Measurements from ENCODE around the gene AHNAK2. TPM values are rescaled to one million over a fixed set of nuclear protein-coding genes. Genes with fewer than 3 reads are reported as not detected.

Gene AHNAK2
- total and polyA plus RNA-seq, 4 donors, result 3.5 to 26.6 (median 8.1) TPM

GRCh38 chr14:104889375-104889757, 88.8 kb downstream of the AHNAK2 start:
- H3K9ac ChIP-seq (ENCODE audit: insufficient read depth in 1 of 2, low read length in 2 of 2), result no peak overlapping the region
- TF ChIP-seq, protein P1, sequence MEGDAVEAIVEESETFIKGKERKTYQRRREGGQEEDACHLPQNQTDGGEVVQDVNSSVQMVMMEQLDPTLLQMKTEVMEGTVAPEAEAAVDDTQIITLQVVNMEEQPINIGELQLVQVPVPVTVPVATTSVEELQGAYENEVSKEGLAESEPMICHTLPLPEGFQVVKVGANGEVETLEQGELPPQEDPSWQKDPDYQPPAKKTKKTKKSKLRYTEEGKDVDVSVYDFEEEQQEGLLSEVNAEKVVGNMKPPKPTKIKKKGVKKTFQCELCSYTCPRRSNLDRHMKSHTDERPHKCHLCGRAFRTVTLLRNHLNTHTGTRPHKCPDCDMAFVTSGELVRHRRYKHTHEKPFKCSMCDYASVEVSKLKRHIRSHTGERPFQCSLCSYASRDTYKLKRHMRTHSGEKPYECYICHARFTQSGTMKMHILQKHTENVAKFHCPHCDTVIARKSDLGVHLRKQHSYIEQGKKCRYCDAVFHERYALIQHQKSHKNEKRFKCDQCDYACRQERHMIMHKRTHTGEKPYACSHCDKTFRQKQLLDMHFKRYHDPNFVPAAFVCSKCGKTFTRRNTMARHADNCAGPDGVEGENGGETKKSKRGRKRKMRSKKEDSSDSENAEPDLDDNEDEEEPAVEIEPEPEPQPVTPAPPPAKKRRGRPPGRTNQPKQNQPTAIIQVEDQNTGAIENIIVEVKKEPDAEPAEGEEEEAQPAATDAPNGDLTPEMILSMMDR (IDR thresholded peaks at IDR 0.05; ENCODE audit: control extremely low read depth, extremely low read depth), result no peak
- no peak overlapping the region for H3K27ac ChIP-seq (ENCODE audit: low read depth in 1 of 2, low read length in 1 of 2)
- no peak for ATAC-seq (ENCODE audit: insufficient read depth, low FRiP score)
- no peaks in the 10 kb centered on the region for H3K9me3 ChIP-seq (ENCODE audit: control insufficient read depth in 4 of 4, insufficient read depth in 3 of 4, low read length in 3 of 4)
- no peaks in the 10 kb centered on the region for H3K4me1 ChIP-seq (ENCODE audit: control insufficient read depth in 5 of 5, insufficient read depth in 5 of 5, low read length in 5 of 5)
- no peak for DNase-seq
- 92 to 94% methylated on average over 23 of the region's 23 CpGs for WGBS, 2 donors
- H3K27me3 ChIP-seq (ENCODE audit: control insufficient read depth in 3 of 3, insufficient read depth in 3 of 3, low read length in 2 of 3), result no peaks in the 10 kb centered on the region
- H3K4me3 ChIP-seq, result no peak overlapping the region
- peaks cover 0 to 32% (median 0%) of the 10 kb centered on the region in 4 donors for H3K36me3 ChIP-seq (ENCODE audit: control insufficient read depth in 4 of 4, insufficient read depth in 4 of 4, low read length in 4 of 4)

DNA sequence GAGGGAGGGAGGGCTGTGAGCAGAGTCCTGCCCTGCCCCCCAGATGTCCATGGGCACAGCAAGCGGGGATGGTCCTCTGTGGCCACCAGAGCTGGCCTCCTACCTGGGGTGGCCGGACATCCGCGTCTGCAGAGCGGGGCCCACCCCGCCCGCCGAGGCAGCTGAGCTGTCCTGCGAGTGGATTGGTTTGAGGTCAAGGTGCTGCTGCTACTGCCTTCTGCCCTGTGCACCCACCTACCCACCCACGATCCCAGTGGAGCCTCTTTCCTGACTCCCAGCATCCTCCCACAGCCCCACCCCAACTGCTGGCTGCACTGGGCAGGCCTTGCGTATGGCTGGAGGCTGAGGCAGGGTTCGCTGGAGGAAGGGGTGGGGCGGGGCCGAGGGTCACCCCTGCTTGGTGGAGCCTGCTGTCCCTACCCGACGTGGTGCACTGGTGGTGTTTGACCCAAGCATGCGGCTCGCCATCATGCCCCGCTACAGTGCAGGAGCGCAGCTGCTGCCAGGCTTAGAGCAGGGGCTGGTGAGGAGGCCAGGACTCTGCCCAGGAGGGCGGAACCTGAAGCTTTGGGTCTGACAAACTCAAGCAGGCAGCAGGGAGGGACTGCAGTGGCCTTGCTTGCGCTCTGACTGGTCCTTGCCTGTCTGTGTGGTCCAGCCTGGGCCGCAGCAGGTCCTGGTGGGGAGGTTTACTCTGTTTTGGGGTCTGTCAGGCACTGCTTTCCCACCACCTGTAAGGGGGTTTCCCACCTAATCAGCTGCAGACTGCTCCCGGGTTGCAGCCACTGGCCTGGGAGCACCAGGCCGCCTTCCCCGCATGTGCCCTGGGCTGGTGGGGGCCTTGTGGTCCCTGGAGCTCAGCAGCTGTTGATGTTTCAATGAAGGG, 89.4 kb downstream of the AHNAK2 start:
- TF ChIP-seq, protein P1 (IDR thresholded peaks at IDR 0.05; ENCODE audit: control extremely low read depth, extremely low read depth), result no peak

DNA sequence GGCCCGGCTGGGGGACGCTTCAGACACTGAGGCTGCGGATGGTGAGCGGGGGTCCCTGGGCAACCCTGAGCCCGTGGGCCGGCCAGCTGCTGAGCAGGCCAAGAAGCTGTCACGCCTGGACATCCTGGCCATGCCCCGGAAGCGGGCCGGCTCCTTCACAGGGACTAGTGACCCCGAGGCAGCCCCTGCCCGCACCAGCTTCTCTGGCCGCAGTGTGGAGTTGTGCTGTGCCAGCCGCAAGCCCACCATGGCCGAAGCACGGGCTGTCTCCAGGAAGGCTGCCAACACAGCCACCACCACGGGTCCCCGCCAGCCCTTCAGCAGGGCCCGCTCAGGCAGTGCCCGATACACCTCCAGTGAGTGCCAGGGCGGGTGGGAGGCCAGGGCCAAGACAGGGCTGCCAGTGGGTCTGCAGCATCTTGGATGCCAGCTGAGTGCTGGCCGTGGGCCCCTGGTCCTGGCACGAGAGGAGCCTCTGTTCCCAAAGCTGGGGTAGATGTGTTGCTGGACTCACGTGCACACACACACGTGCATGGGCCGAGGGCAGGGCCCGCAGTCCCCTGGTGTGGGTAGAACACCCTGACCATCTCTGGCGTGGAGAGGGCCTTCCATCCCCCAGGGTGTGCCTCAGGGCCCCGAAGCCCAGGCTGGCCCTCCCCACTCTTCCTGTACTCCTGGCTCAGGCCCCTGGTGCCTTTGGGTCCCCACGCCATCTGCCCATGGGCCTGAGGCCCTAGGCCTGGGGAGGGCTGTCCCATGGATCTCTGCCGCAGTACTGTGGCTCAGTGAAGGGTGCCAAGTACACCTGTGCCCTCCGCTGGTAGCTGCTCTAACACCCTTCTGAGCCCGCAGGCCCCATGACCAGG, 90.3 kb downstream of the AHNAK2 start:
- ATAC-seq (ENCODE audit: insufficient read depth, low FRiP score), result no peak
- no peaks in the 10 kb centered on the region for H3K4me1 ChIP-seq (ENCODE audit: control insufficient read depth in 5 of 5, insufficient read depth in 5 of 5, low read length in 5 of 5)
- no peak overlapping the region for H3K4me3 ChIP-seq
- 95% methylated on average over 30 to 33 of the region's 33 CpGs for WGBS, 2 donors
- peaks cover 0 to 43% (median 0%) of the 10 kb centered on the region in 4 donors for H3K36me3 ChIP-seq (ENCODE audit: control insufficient read depth in 4 of 4, insufficient read depth in 4 of 4, low read length in 4 of 4)
- H3K9me3 ChIP-seq (ENCODE audit: control insufficient read depth in 4 of 4, insufficient read depth in 3 of 4, low read length in 3 of 4), result no peaks in the 10 kb centered on the region
- no peak overlapping the region for H3K27ac ChIP-seq (ENCODE audit: low read depth in 1 of 2, low read length in 1 of 2)
- H3K9ac ChIP-seq (ENCODE audit: insufficient read depth in 1 of 2, low read length in 2 of 2), result no peak overlapping the region
- DNase-seq, result no peak
- TF ChIP-seq, protein P1 (IDR thresholded peaks at IDR 0.05; ENCODE audit: control extremely low read depth, extremely low read depth), result no peak
- no peaks in the 10 kb centered on the region for H3K27me3 ChIP-seq (ENCODE audit: control insufficient read depth in 3 of 3, insufficient read depth in 3 of 3, low read length in 2 of 3)

More for the DNA sequence above, 89.4 kb downstream of the AHNAK2 start:
- Histone ChIP-seq H3K9me3 (ENCODE audit: control insufficient read depth in 4 of 4, insufficient read depth in 3 of 4, low read length in 3 of 4) (no peaks in the 10 kb centered on the region), H3K4me1 (ENCODE audit: control insufficient read depth in 5 of 5, insufficient read depth in 5 of 5, low read length in 5 of 5) (no peaks in the 10 kb centered on the region), H3K36me3 (ENCODE audit: control insufficient read depth in 4 of 4, insufficient read depth in 4 of 4, low read length in 4 of 4) (peaks cover 0 to 35% (median 0%) of the 10 kb centered on the region in 4 donors), H3K27ac (ENCODE audit: low read depth in 1 of 2, low read length in 1 of 2) (no peak overlapping the region), H3K9ac (ENCODE audit: insufficient read depth in 1 of 2, low read length in 2 of 2) (no peak overlapping the region), H3K27me3 (ENCODE audit: control insufficient read depth in 3 of 3, insufficient read depth in 3 of 3, low read length in 2 of 3) (no peaks in the 10 kb centered on the region), H3K4me3 (no peak overlapping the region)
- no peak for ATAC-seq (ENCODE audit: insufficient read depth, low FRiP score)
- WGBS, 2 donors, result 92 to 94% methylated on average over 26 of the region's 26 CpGs
- DNase-seq, result no peak

Other genes starting within 250 kb of the AHNAK2 start
- gene SIVA1, start 225.2 kb downstream of the AHNAK2 start, total RNA-seq, result 10 to 100 TPM; 67.5 to 91.8 TPM
- 100 to 1,000 TPM; 164 to 212 TPM for gene SIVA1, start 225.2 kb downstream of the AHNAK2 start, polyA plus RNA-seq
- 100 to 1,000 TPM; 161 to 224 TPM for gene AKT1, start 182.6 kb downstream of the AHNAK2 start, total RNA-seq
- 100 to 1,000 TPM; 142 to 159 TPM for gene AKT1, start 182.6 kb downstream of the AHNAK2 start, polyA plus RNA-seq
- gene ZBTB42, start 177.3 kb downstream of the AHNAK2 start, total RNA-seq, result 10 to 100 TPM; 10.2 to 18.6 TPM
- 10 to 100 TPM; 11.4 to 11.9 TPM for gene ZBTB42, start 177.3 kb downstream of the AHNAK2 start, polyA plus RNA-seq
- 10 to 100 TPM; 12.1 to 50.3 TPM for gene CEP170B, start 113.1 kb downstream of the AHNAK2 start, total RNA-seq
- gene CEP170B, start 113.1 kb downstream of the AHNAK2 start, polyA plus RNA-seq, result 10 to 100 TPM; 12.7 to 17.6 TPM
- gene PLD4, start 53.5 kb downstream of the AHNAK2 start, total RNA-seq, result 1 to 10 TPM in 1 of 2 donors, under 1 TPM in 1; 0.92 to 6.3 TPM
- under 1 TPM; 0.71 to 0.84 TPM for gene PLD4, start 53.5 kb downstream of the AHNAK2 start, polyA plus RNA-seq
- 10 to 100 TPM; 15.0 to 22.3 TPM for gene CLBA1, start 7.4 kb upstream of the AHNAK2 start, total RNA-seq
- gene CLBA1, start 7.4 kb upstream of the AHNAK2 start, polyA plus RNA-seq, result 10 to 100 TPM; 12.3 to 12.5 TPM
- gene CDCA4, start 42.7 kb upstream of the AHNAK2 start, total RNA-seq, result 1 to 10 TPM; 7.5 to 8.4 TPM
- 1 to 10 TPM; 8.0 to 9.8 TPM for gene CDCA4, start 42.7 kb upstream of the AHNAK2 start, polyA plus RNA-seq
- gene GPR132, start 87.1 kb upstream of the AHNAK2 start, total RNA-seq, result 1 to 10 TPM; 4.4 to 6.9 TPM
- gene GPR132, start 87.1 kb upstream of the AHNAK2 start, polyA plus RNA-seq, result 10 to 100 TPM in 1 of 2 donors, 1 to 10 TPM in 1; 2.3 to 19.5 TPM
- 10 to 100 TPM; 32.1 to 35.1 TPM for gene JAG2, start 190.4 kb upstream of the AHNAK2 start, total RNA-seq
- 10 to 100 TPM; 14.1 to 23.6 TPM for gene JAG2, start 190.4 kb upstream of the AHNAK2 start, polyA plus RNA-seq
- gene NUDT14, start 202.9 kb upstream of the AHNAK2 start, total RNA-seq, result 10 to 100 TPM; 29.8 to 80.7 TPM
- 10 to 100 TPM; 27.7 to 72.7 TPM for gene NUDT14, start 202.9 kb upstream of the AHNAK2 start, polyA plus RNA-seq

Data from lung (tissue), 12 donors.